Mesenchymal stem cell (in vitro differentiated cells and primary cell): Measurements from ENCODE around the gene ZNF214.
"Not testable (repeated sequence)": the region's sequence is repeated elsewhere in the genome, so short reads cannot be mapped to it uniquely, and the experiment has no call there.

ENCODE experiments used
- DNase-seq: peaks from one replicate; pipeline ENCODE4 v3.0.0-alpha.2; 2013
- H2AFZ ChIP-seq: one replicate; pipeline ENCODE4 v1.6.1; 2013; ENCODE audit warnings: low read depth, mild to moderate bottlenecking, control low read depth, inconsistent platforms, low read length, moderate library complexity
- H2AK5ac ChIP-seq: 2 replicates; pipeline ENCODE4 v1.6.1; 2013; ENCODE audit warnings: low read length, moderate library complexity, mild to moderate bottlenecking, inconsistent platforms; ENCODE audit not compliant: severe bottlenecking
- H2BK120ac ChIP-seq: one replicate; pipeline ENCODE4 v1.6.1; 2013; ENCODE audit warnings: low read depth, mild to moderate bottlenecking, inconsistent platforms, low read length, moderate library complexity
- H2BK12ac ChIP-seq, 2 experiments: one replicate each; pipeline ENCODE4 v1.6.1; 2013; ENCODE audit warnings: inconsistent platforms in 2 of 2, low read length in 2 of 2, mild to moderate bottlenecking in 2 of 2, moderate library complexity in 2 of 2, control low read depth in 1 of 2
- H2BK15ac ChIP-seq: one replicate; pipeline ENCODE4 v1.6.1; 2013; ENCODE audit warnings: mild to moderate bottlenecking, low read depth, inconsistent platforms; ENCODE audit not compliant: poor library complexity, severe bottlenecking
- H2BK5ac ChIP-seq: 2 replicates; pipeline ENCODE4 v1.6.1; 2013; ENCODE audit warnings: low read depth, mild to moderate bottlenecking, low read length, control low read depth, inconsistent platforms; ENCODE audit not compliant: poor library complexity, severe bottlenecking
- H3K14ac ChIP-seq, 2 experiments: one replicate each; pipeline ENCODE4 v1.6.1; 2013; ENCODE audit warnings: inconsistent platforms in 2 of 2, low read length in 2 of 2, control low read depth in 1 of 2, mild to moderate bottlenecking in 1 of 2, moderate library complexity in 1 of 2
- H3K18ac ChIP-seq, 2 experiments: one replicate each; pipeline ENCODE4 v1.6.1; 2013; ENCODE audit warnings: inconsistent platforms in 2 of 2, low read length in 2 of 2, control low read depth in 1 of 2, low read depth in 1 of 2, mild to moderate bottlenecking in 1 of 2
- H3K23ac ChIP-seq, 2 experiments: one replicate each; pipeline ENCODE4 v1.6.1; 2013; ENCODE audit warnings: inconsistent platforms in 2 of 2, low read length in 2 of 2, mild to moderate bottlenecking in 2 of 2, moderate library complexity in 2 of 2, control low read depth in 1 of 2
- H3K27ac ChIP-seq: 2 replicates; pipeline ENCODE4 v1.5.1; 2013; ENCODE audit warnings: mild to moderate bottlenecking, moderate library complexity, low read length, control low read depth, inconsistent platforms; ENCODE audit not compliant: poor library complexity, severe bottlenecking
- H3K27me3 ChIP-seq, 2 experiments: 2 replicates each; pipeline versions ENCODE4 v1.6.1 to v1.7.0; 2013; ENCODE audit warnings: low read length in 2 of 2, mild to moderate bottlenecking in 2 of 2, moderate library complexity in 2 of 2, control low read depth in 1 of 2, inconsistent platforms in 1 of 2; ENCODE audit not compliant: control insufficient read depth in 1 of 2, insufficient read depth in 1 of 2
- H3K36me3 ChIP-seq, 2 experiments: 2 replicates each; pipeline versions ENCODE4 v1.6.1 to v1.7.0; 2013; ENCODE audit warnings: low read length in 2 of 2, control low read depth in 1 of 2, inconsistent platforms in 1 of 2, low read depth in 1 of 2, mild to moderate bottlenecking in 1 of 2; ENCODE audit not compliant: insufficient read depth in 2 of 2, control insufficient read depth in 1 of 2
- H3K4ac ChIP-seq, 2 experiments: one replicate each; pipeline ENCODE4 v1.6.1; 2013; ENCODE audit warnings: inconsistent platforms in 2 of 2, low read length in 2 of 2, mild to moderate bottlenecking in 2 of 2, moderate library complexity in 2 of 2, control low read depth in 1 of 2, low read depth in 1 of 2
- H3K4me1 ChIP-seq: 2 replicates; pipeline ENCODE4 v1.6.1; 2013; ENCODE audit warnings: low read depth, low read length, control low read depth; ENCODE audit not compliant: control insufficient read depth, insufficient read depth
- H3K4me2 ChIP-seq: 2 replicates; pipeline ENCODE4 v1.6.1; 2013; ENCODE audit warnings: low read length, mild to moderate bottlenecking, inconsistent platforms; ENCODE audit not compliant: poor library complexity, severe bottlenecking
- H3K4me3 ChIP-seq, 2 experiments: 2 replicates each; pipeline versions ENCODE4 v1.5.1 to v1.7.0; 2013; ENCODE audit warnings: low read length in 2 of 2, mild to moderate bottlenecking in 2 of 2, control low read depth in 1 of 2, low read depth in 1 of 2; ENCODE audit not compliant: insufficient read depth in 1 of 2
- H3K79me1 ChIP-seq: replicated peaks from 2 replicates; pipeline ENCODE4 v1.6.1; 2013; ENCODE audit warnings: mild to moderate bottlenecking, control low read depth, low read length, inconsistent platforms; ENCODE audit not compliant: poor library complexity, severe bottlenecking
- H3K9ac ChIP-seq: 2 replicates; pipeline ENCODE4 v1.7.0; 2013; ENCODE audit warnings: mild to moderate bottlenecking, low read length, moderate library complexity
- H3K9me3 ChIP-seq: 2 replicates; pipeline ENCODE4 v1.7.0; 2013; ENCODE audit warnings: mild to moderate bottlenecking, low read length; ENCODE audit not compliant: control insufficient read depth
- H4K8ac ChIP-seq: one replicate; pipeline ENCODE4 v1.6.1; 2013; ENCODE audit warnings: inconsistent platforms, mild to moderate bottlenecking, low read length, moderate library complexity
- H4K91ac ChIP-seq: one replicate; pipeline ENCODE4 v1.6.1; 2013; ENCODE audit warnings: mild to moderate bottlenecking, low read length, inconsistent platforms
- WGBS: methylation state at CpG from one replicate; pipeline ENCODE4 v1.1.7; 2013; ENCODE audit warnings: mixed read lengths; 5-methylcytosine and 5-hydroxymethylcytosine counted together

ZNF214 gene

DNA sequence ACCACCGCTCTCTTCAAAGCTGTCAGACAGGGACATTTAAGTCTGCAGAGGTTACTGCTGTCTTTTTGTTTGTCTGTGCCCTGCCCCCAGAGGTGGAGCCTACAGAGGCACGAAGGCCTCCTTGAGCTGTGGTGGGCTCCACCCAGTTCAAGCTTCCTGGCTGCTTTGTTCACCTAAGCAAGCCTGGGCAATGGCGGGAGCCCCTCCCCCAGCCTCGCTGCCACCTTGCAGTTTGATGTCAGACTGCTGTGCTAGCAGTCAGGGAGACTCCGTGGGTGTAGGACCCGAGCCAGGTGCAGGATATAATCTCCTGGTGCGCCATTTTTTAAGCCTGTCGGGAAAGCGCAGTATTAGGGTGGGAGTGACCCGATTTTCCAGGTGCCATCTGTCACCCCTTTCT lies 65.9 kb downstream of the ZNF214 start:
- not testable (repeated sequence) for H2BK5ac ChIP-seq, H2BK15ac ChIP-seq, H3K18ac ChIP-seq, H2BK12ac ChIP-seq, H3K4me2 ChIP-seq, H2BK120ac ChIP-seq, H3K79me1 ChIP-seq, H3K4me3 ChIP-seq, H4K91ac ChIP-seq, H4K8ac ChIP-seq, H3K9me3 ChIP-seq, H3K27ac ChIP-seq, H3K36me3 ChIP-seq, H2AFZ ChIP-seq, H3K23ac ChIP-seq, DNase-seq, H3K14ac ChIP-seq, H2AK5ac ChIP-seq, H3K27me3 ChIP-seq, H3K4ac ChIP-seq, H3K9ac ChIP-seq, H3K4me1 ChIP-seq
- 99% methylated on average over 9 of the region's 10 CpGs for WGBS
